Stimulated activated CD4-positive, alpha-beta T cell treated with anti-CD3 and anti-CD28 coated beads, TNF-alpha, amount 100 ng/mL, for 24 hours (primary cell): ENCODE data around the gene TXNRD1.
"Not testable (repeated sequence)": the region's sequence is repeated elsewhere in the genome, so short reads cannot be mapped to it uniquely, and the experiment has no call there.

Source experiments
- DNase-seq, 3 experiments: peaks; one replicate each; pipeline ENCODE4 v3.0.0-alpha.2; 2020; ENCODE audit warnings: low read depth in 3 of 3

Gene TXNRD1

GRCh38 chr12:104237930-104238329, 22.4 kb downstream of the TXNRD1 start:
- DNase-seq = no peak

GRCh38 chr12:104242546-104243206, 27.1 kb downstream of the TXNRD1 start:
- DNase-seq = no peak

GRCh38 chr12:104243551-104243950, 28.0 kb downstream of the TXNRD1 start:
- no peak for DNase-seq

- DNase-seq = no peak
Measured at GRCh38 chr12:104243971-104244370, 28.4 kb downstream of the TXNRD1 start.

- DNase-seq = no peak
Measured at GRCh38 chr12:104247698-104248097, 32.1 kb downstream of the TXNRD1 start.

- no peak for DNase-seq
Measured at GRCh38 chr12:104248444-104248843, 32.9 kb downstream of the TXNRD1 start.

GRCh38 chr12:104249017-104249416, 33.4 kb downstream of the TXNRD1 start:
- no peak for DNase-seq

GRCh38 chr12:104249898-104250297, 34.3 kb downstream of the TXNRD1 start:
- no peak for DNase-seq

- no peak for DNase-seq
Measured at GRCh38 chr12:104250366-104251125, 35.0 kb downstream of the TXNRD1 start.

- DNase-seq = no peak
Measured at GRCh38 chr12:104257913-104258472, 42.4 kb downstream of the TXNRD1 start.

GRCh38 chr12:104258476-104259067, 43.0 kb downstream of the TXNRD1 start:
- DNase-seq = no peak

- no peak for DNase-seq
Measured at GRCh38 chr12:104263026-104263425, 47.4 kb downstream of the TXNRD1 start.

- no peak for DNase-seq
Measured at GRCh38 chr12:104263580-104264358, 48.2 kb downstream of the TXNRD1 start.

- not testable (repeated sequence) for DNase-seq
Measured at GRCh38 chr12:104265436-104265835, 49.9 kb downstream of the TXNRD1 start.

- no peak for DNase-seq
Measured at GRCh38 chr12:104272938-104273337, 57.4 kb downstream of the TXNRD1 start.

GRCh38 chr12:104273503-104273902, 57.9 kb downstream of the TXNRD1 start:
- no peak for DNase-seq

GRCh38 chr12:104274811-104275210, 59.2 kb downstream of the TXNRD1 start:
- DNase-seq = no peak

- no peak for DNase-seq
Measured at GRCh38 chr12:104275689-104276088, 60.1 kb downstream of the TXNRD1 start.

GRCh38 chr12:104276273-104277131, 60.9 kb downstream of the TXNRD1 start:
- no peak for DNase-seq

GRCh38 chr12:104279164-104279563, 63.6 kb downstream of the TXNRD1 start:
- DNase-seq = no peak

- DNase-seq = no peak
Measured at GRCh38 chr12:104280111-104280510, 64.5 kb downstream of the TXNRD1 start.
